Naive thymus-derived CD8-positive, alpha-beta T cell (primary cell): ENCODE measurements around the gene GPX4. TPM values are rescaled to one million over a fixed set of nuclear protein-coding genes. Genes with fewer than 3 reads are reported as not detected.

ENCODE experiments used
- ATAC-seq, 2 donors: fragments of 150-1000 bp; cut with Tn5 transposase in 1 of 2; sonication (Bioruptor Pico), chemical (Tn5 transposase) in 1 of 2; 1 replicate in 1 of 2; 2 replicates in 1 of 2; pipeline ENCODE4 v1.10.0; 2021; ENCODE audit warnings: mild to moderate bottlenecking in 2 of 2, moderate library complexity in 2 of 2
- POLR2A ChIA-PET: fragments of 350-600 bp; sonication (Branson Sonifier 250); formaldehyde crosslinking; loops from one replicate; lab custom pipeline; 2021; ENCODE audit warnings: antibody characterized with exemption; lab: Charles Lee
- DNase-seq, 10 donors: peaks; one replicate each; pipeline versions ENCODE4 v3.0.0 to v3.0.0-alpha.2; 2020 to 2022
- H3K27ac Mint-ChIP-seq, 10 donors: one replicate each; pipeline ENCODE4 v1.8.0; 2020 to 2022; ENCODE audit warnings: mild to moderate bottlenecking in 10 of 10, mixed read lengths in 10 of 10, moderate library complexity in 4 of 10, inconsistent platforms in 1 of 10
- H3K27me3 Mint-ChIP-seq, 5 donors: one replicate each; pipeline ENCODE4 v1.8.0; 2021 to 2022; ENCODE audit warnings: mixed read lengths in 5 of 5
- H3K36me3 Mint-ChIP-seq, 3 donors: one replicate each; pipeline ENCODE4 v1.8.0; 2020 to 2022; ENCODE audit warnings: mixed read lengths in 3 of 3, mild to moderate bottlenecking in 2 of 3, inconsistent platforms in 1 of 3
- H3K4me1 Mint-ChIP-seq, 4 donors: one replicate each; pipeline ENCODE4 v1.8.0; 2021 to 2022; ENCODE audit warnings: mixed read lengths in 4 of 4
- H3K4me3 Mint-ChIP-seq, 10 donors: one replicate each; pipeline ENCODE4 v1.8.0; 2020 to 2022; ENCODE audit warnings: mild to moderate bottlenecking in 10 of 10, mixed read lengths in 10 of 10, moderate library complexity in 6 of 10, inconsistent platforms in 1 of 10
- H3K9me3 Mint-ChIP-seq, 9 donors: one replicate each; pipeline ENCODE4 v1.8.0; 2020 to 2022; ENCODE audit warnings: mixed read lengths in 9 of 9, mild to moderate bottlenecking in 3 of 9, inconsistent platforms in 1 of 9, moderate library complexity in 1 of 9
- polyA plus RNA-seq, 3 donors: library from polyadenylated mRNA; unstranded; fragments of 300-500 nt; fragmentation: Illumina TruSeq; gene quantifications; one replicate each; pipeline ENCODE4 v1.2.3, GENCODE V29; 2021
- total RNA-seq, 8 experiments: library from RNA in 2 of 8; stranded (reverse) in 2 of 8; gene quantifications; one replicate each; pipeline ENCODE4 v1.2.3 and lab custom pipeline; 2021 to 2026

The GPX4 gene
- total and polyA plus RNA-seq, 5 experiments from 2014 or later = 207 to 465 (median 370) TPM

DNA sequence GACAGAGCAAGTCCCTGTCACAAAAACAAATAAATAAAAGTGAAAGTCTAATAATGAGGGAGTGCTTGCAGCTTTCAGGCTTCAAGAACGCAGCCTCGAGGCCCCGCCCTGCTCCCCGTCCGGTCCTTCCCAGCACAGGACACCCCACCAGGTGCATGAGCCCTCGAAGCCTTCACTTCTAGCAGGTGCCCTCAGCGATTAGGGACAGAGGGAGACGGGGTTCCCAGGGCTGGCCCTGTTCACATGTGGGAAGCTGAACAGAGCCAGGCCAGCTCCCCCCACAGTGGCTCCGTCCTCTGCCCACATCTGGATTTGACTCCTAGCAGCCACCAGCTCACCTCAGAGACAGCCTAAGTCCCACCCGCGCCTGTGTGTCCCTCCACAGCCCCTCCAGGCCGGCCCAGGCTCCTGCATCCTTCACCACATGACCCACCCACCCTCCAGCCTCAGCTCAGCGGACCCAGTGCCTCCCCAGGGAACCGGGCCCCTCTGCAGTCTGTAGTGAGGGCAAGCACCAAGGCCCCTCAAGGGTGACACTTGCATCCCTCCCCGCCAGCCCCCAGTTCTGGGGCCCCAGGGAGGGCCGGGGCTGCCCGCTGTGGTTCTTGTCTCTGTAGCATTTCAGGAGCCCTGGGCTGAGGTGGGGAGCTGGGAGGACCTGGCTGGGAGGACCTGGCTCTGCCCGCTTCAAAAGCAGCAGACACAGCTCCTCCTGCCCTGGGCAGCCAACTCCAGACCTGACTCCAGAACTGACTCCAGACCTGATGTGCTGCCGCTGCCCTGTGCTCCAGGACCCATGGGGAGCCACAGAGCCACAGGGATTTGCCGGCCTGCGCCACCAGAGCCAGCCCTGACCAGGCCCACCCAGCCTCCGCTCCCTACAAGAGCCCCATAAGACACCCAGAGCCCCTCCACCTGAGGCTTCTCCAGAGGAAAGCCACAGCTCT lies 27.2 kb downstream of the GPX4 start:
- Mint-ChIP-seq H3K27ac (peak overlapping the region; percentile 80 to 95 (median 92)), H3K36me3 (peaks cover 0 to 9% (median 0%) of the 10 kb centered on the region in 3 donors), H3K4me3 (peak overlapping the region; percentile 75 to 86 (median 83)), H3K4me1 (peaks cover 8 to 47% (median 33%) of the 10 kb centered on the region in 4 donors), H3K9me3 (no peaks in the 10 kb centered on the region), H3K27me3 (no peaks in the 10 kb centered on the region)
- POLR2A ChIA-PET = interaction anchor here (0.5 to 1.9 kb wide), 17 partner anchors 13 to 138 kb away, joined by 3 to 9 read pairs (median 4); partner anchors contain the start of genes ARHGAP45, CIRBP, GPX4 and SBNO2
- no peak for ATAC-seq
- DNase-seq = peak in 3 of 10 donors; percentile 24 to 37 (median 34)

DNA sequence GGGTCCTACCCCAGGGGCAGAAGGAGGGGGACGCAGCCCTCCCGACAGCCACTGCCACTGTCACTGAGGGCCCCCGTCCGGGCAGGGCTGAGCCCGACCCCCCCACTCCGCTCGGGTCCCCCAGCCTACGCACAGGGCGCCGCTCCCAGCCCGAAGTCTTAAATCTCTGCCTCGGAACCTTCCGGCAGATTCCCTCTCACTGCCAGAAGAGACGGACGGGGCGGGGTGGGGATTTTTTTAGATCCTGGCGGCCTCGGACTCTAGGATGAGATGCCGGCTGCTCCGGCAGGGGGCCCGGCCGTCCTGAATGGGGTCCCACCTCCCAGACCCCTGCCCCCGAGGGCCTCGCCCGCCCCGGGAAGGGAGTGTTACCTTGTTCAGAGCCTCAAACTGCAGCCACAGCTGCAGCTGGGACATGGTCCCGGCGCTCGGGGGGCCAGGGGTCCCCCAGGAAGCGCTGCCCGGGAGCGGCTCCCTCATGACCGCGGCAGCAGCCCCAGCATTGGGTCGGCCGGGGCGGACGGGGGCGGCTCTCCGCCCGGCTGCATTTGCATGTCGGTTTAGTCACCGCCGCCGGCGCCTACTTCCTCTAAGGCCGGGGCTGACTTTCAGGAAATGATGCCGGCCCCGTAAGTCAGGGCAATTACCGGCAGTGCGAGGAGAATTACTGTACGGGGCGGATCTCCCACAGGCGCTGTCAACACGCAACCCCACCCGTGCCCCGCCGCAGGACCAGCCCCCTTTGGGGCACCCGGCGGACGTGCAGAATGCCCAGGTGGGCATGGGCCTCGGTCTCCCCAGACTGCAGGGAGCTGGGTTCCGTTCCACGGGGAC lies 28.1 kb downstream of the GPX4 start:
- Mint-ChIP-seq H3K36me3 (peaks cover 0 to 5% (median 0%) of the 10 kb centered on the region in 3 donors), H3K4me1 (peaks cover 13 to 51% (median 39%) of the 10 kb centered on the region in 4 donors), H3K27ac (peak overlapping the region; percentile 80 to 95 (median 92)), H3K9me3 (no peaks in the 10 kb centered on the region), H3K4me3 (peak overlapping the region; percentile 75 to 86 (median 83)), H3K27me3 (no peaks in the 10 kb centered on the region)
- peak; percentile 63 to 91 (median 79) for DNase-seq
- POLR2A ChIA-PET = interaction anchor here (0.6 to 1.9 kb wide), 13 partner anchors 14 to 137 kb away, joined by 3 to 9 read pairs (median 4); partner anchors contain the start of genes ARHGAP45, CIRBP, GPX4 and SBNO2
- peak; percentile 78 to 81 for ATAC-seq

DNA sequence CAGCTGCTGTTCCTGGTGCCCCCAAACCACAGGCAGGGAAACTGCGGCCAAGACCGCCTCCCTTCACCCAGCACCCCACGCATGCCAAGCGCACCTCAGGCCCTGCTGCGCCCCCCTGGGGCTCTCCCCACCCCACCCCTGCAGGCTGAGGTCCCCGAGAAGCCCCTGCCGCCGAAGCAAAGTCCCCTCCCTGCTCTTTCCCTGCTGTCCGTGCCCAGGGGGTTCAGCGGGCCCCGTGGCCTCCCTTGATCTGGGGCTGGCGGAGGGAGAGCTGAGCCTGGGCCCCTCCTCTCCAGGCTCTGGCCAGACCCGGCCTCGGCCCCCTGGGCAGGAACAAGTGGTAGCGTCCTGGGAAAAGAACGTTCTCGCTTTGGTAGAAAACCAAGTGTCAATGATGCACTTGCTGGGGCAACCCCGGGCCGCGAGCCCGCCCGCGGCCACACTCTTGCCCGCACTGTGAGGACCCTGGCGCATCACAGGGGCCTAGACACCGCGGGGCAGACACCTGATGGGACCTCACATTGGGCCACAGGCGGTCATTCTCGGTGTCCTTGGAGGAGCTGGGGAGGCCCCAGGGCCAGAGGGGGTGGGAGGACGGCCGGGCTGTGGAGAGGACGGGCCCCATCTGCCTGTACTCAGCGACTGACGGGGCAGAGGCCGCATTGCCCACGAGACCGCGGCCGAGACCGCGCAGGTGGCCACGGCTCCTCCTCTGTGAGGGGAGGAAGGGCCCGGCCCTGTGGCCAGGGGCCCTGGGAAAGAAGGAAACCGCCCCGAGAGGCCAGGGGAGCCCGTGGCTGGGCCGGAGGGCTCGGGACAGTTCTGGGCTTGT lies 29.0 kb downstream of the GPX4 start:
- peaks cover 11 to 49% (median 39%) of the 10 kb centered on the region in 4 donors for H3K4me1 Mint-ChIP-seq
- H3K4me3 Mint-ChIP-seq = peak overlapping the region; percentile 75 to 86 (median 82)
- POLR2A ChIA-PET = interaction anchor here (0.5 to 1.6 kb wide), 8 partner anchors 20 to 1125 kb away, joined by 3 to 6 read pairs (median 3); partner anchors contain the start of genes CIRBP, GPX4 and SBNO2
- ATAC-seq (peak in 1 of 2 donors; percentile 20), DNase-seq (peak in 4 of 10 donors; percentile 23 to 57 (median 31))
- H3K9me3 Mint-ChIP-seq = no peaks in the 10 kb centered on the region
- peak overlapping the region; percentile 80 to 96 (median 92) for H3K27ac Mint-ChIP-seq
- H3K36me3 Mint-ChIP-seq = peaks cover 0 to 2% (median 0%) of the 10 kb centered on the region in 3 donors
- no peaks in the 10 kb centered on the region for H3K27me3 Mint-ChIP-seq

DNA sequence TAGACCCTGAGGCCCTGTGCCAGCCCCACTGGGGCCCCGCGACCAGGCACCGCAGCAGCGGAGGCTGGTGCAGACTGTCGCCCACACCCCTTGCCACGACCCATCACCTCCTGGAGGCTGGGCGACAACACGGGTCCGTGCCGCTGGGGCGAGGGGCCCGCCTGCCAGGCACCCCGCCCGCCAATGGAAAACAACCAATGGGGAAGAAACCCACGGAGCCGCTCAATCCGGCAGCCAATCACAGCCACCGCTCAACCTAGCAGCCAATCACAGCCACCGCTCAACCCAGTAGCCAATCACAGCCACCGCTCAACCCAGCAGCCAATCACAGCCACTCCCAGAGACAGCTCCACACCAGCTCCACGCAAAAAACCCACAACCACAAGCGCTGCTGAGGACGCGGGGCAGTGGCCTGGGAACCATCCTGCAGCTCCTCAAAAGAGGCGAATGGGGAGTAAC lies 29.7 kb downstream of the GPX4 start:
- Mint-ChIP-seq H3K4me1 (peaks cover 11 to 49% (median 38%) of the 10 kb centered on the region in 4 donors), H3K36me3 (no peaks in the 10 kb centered on the region), H3K27me3 (no peaks in the 10 kb centered on the region), H3K9me3 (no peaks in the 10 kb centered on the region), H3K4me3 (peak overlapping the region; percentile 34 to 81 (median 56)), H3K27ac (peak overlapping the region; percentile 72 to 96 (median 91))
- peak; percentile 36 to 79 (median 71) for DNase-seq
- POLR2A ChIA-PET = interaction anchor here (0.5 to 1.6 kb wide), 6 partner anchors 41 to 1125 kb away, joined by 3 to 6 read pairs (median 3); partner anchors contain the start of genes CIRBP and SBNO2
- peak; percentile 13 to 59 for ATAC-seq

DNA sequence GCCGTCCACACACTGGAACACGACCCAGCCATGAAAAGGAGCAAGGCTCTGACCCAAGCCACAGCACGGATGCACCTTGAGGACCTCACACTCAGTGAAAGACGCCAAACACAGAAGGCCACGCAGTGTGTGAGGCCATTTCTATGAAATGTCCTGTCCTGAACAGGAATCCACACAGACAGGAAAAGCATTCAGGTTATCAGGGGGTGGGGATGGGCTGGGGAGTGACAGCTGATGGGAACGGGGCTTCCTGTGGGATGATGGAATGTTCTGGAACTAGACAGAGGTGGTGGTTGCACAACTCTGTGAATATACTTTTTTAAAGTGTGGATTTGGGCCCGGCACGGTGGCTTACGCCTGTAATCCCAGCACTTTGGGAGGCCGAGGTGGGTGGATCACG lies 30.6 kb downstream of the GPX4 start:
- Mint-ChIP-seq H3K36me3 (peaks cover 0 to 2% (median 0%) of the 10 kb centered on the region in 3 donors), H3K27ac (peak overlapping the region in 8 of 10 donors; percentile 35 to 96 (median 79)), H3K27me3 (no peaks in the 10 kb centered on the region), H3K9me3 (no peaks in the 10 kb centered on the region), H3K4me1 (peaks cover 11 to 45% (median 37%) of the 10 kb centered on the region in 4 donors), H3K4me3 (no peak overlapping the region)
- ATAC-seq = no peak
- no peak for DNase-seq
- POLR2A ChIA-PET = interaction anchor here (0.8 to 1.6 kb wide), 4 partner anchors 40 to 135 kb away, joined by 3 to 6 read pairs (median 4); partner anchors contain the start of genes CIRBP and SBNO2

DNA sequence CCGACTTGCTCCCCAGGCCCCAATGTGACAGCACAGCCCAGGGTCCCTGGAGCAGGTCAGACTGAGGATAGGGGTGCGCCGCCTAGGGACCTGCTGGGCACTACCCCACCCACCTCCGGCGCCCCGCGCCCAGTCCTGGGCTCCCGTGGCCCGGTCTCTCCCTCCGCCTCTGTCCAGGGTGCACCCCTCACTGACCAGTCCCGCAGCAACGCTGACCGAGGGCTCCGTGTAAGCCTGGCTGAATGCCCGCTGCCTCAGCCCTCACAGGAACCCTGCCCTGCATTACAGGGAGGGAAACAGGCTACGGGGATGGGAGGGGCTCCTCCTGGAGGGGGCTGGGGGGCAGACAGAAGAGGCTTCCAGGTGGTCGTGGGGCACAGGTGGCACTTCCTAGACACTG lies 31.7 kb downstream of the GPX4 start:
- POLR2A ChIA-PET = interaction anchor here (0.6 kb wide), 1 partner anchor 10 kb away, joined by 3 read pairs; no protein-coding TSS in a partner anchor
- peaks cover 11 to 37% (median 32%) of the 10 kb centered on the region in 4 donors for H3K4me1 Mint-ChIP-seq
- peak overlapping the region in 1 of 10 donors; percentile 30 for H3K4me3 Mint-ChIP-seq
- H3K27ac Mint-ChIP-seq = peak overlapping the region in 9 of 10 donors; percentile 53 to 85 (median 72)
- ATAC-seq (no peak), DNase-seq (no peak)
- peaks cover 0 to 5% (median 4%) of the 10 kb centered on the region in 3 donors for H3K36me3 Mint-ChIP-seq
- H3K27me3 Mint-ChIP-seq = no peaks in the 10 kb centered on the region
- no peaks in the 10 kb centered on the region for H3K9me3 Mint-ChIP-seq

DNA sequence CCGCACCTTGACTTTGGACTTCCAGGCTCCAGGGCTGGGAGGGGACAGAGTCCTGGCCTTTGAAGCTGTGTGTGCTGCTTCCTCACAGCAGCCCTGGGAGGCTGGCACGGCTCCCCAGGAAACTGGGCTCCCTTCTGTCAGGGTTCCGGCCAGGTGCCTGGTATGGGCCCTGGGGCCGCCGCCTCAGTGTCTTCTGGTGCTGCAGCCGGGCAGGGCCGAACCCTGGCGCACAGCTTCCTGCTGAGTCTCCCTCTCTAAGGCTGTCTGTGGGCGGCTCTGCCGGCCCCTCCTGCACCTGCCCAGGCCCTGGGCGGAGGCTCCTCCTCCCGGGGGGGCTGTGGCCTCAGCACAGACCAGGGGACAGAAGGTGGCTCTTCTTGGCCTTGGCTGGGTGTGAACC lies 32.4 kb downstream of the GPX4 start:
- POLR2A ChIA-PET = interaction anchor here (0.7 kb wide), 1 partner anchor 58 kb away, joined by 3 read pairs; no protein-coding TSS in a partner anchor
- Mint-ChIP-seq H3K27ac (peak overlapping the region in 2 of 10 donors; percentile 75 to 81), H3K27me3 (no peaks in the 10 kb centered on the region), H3K36me3 (peaks cover 0 to 5% (median 4%) of the 10 kb centered on the region in 3 donors), H3K4me1 (peaks cover 11 to 31% (median 25%) of the 10 kb centered on the region in 4 donors), H3K9me3 (no peaks in the 10 kb centered on the region), H3K4me3 (peak overlapping the region in 1 of 10 donors; percentile 25)
- ATAC-seq = no peak
- DNase-seq = no peak

DNA sequence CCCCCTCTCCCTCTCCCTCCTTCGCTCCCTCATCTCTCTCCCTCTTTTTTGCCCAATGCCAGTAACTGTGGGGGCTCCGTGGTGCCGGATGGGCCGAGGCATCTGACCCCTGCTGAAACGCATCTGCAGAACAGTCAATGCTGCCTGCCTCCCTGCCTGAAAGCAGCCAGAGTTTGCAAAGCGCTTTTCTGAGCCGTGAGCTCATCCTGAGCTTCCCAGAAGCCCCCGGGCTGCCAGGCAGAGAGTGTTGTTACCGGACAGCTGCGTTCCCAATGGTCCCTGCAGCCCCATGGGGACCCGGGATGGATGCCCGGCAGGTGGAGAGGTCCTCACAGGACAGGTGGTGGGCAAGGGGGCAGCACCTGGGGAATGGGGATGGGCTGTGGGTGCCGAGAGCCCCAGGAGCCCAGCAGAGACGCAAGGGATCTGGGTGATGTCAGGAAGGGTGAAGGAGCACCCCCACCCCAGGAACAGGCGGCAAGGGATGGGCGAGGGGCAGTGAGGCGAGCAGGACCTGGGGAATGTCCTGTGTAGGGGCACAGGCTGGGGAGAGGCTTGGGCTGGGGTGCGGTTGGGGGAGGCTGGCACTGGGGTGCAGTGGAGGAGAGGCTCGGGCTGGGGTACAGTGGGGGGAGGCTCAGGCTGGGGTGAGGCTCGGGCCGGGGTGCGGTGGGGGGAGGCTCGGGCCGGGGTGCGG lies 33.0 kb downstream of the GPX4 start:
- POLR2A ChIA-PET = interaction anchor here (0.7 kb wide), 1 partner anchor 58 kb away, joined by 3 read pairs; no protein-coding TSS in a partner anchor
- Mint-ChIP-seq H3K9me3 (peaks cover 0 to 3% (median 0%) of the 10 kb centered on the region in 9 donors), H3K4me3 (peak overlapping the region in 4 of 10 donors; percentile 14 to 55 (median 38)), H3K4me1 (peaks cover 8 to 31% (median 25%) of the 10 kb centered on the region in 4 donors), H3K27ac (peak overlapping the region in 6 of 10 donors; percentile 72 to 88 (median 80)), H3K27me3 (no peaks in the 10 kb centered on the region), H3K36me3 (peaks cover 0 to 5% (median 4%) of the 10 kb centered on the region in 3 donors)
- DNase-seq = no peak
- no peak for ATAC-seq

DNA sequence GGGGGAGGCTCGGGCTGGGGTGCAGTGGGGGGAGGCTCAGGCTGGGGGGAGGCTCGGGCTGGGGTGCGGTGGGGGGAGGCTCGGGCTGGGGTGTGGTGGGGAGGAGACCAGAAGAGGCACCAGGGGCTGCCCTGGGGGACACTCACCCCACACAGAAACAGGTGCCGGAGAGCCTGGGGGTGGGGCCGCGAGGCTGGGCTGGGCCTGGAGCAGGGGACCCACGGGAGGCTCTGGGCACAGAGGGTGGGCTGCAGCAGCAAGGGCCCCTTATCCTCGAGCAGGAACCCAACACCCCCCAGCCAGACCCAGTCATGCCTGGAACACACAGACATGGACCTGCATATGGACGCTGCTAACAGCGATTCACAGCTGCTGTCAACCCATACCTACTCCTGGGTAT lies 34.3 kb downstream of the GPX4 start:
- ATAC-seq (no peak), DNase-seq (no peak)
- H3K9me3 Mint-ChIP-seq = peaks cover 0 to 10% (median 0%) of the 10 kb centered on the region in 9 donors
- H3K27me3 Mint-ChIP-seq = no peaks in the 10 kb centered on the region
- no peak overlapping the region for H3K4me3 Mint-ChIP-seq
- H3K36me3 Mint-ChIP-seq = peaks cover 0 to 14% (median 9%) of the 10 kb centered on the region in 3 donors
- peaks cover 12 to 28% (median 26%) of the 10 kb centered on the region in 4 donors for H3K4me1 Mint-ChIP-seq
- POLR2A ChIA-PET = no interaction called here
- peak overlapping the region in 2 of 10 donors; percentile 29 to 32 for H3K27ac Mint-ChIP-seq

DNA sequence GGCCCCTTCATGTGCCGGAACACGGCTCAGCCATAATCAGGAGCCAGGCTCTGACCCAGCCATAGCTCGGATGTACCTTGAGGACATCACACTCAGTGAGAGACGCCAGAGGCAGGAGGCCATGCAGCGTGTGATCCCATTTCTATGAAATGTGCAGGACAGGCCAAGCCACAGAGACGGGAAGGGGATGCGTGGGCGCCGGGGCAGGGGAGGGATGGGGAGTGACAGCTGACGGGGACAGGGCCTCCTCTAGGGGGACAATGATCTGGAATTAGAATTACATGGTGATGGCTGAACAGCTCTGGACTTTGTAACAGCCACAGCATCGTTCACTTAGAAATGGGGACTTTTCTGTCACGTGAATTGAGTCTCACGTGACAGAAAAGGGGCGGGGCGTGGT lies 35.3 kb downstream of the GPX4 start:
- no peaks in the 10 kb centered on the region for H3K27me3 Mint-ChIP-seq

More for the DNA sequence above, 35.3 kb downstream of the GPX4 start:
- DNase-seq (no peak), ATAC-seq (no peak)
- no peak overlapping the region for H3K4me3 Mint-ChIP-seq
- POLR2A ChIA-PET = no interaction called here
- peaks cover 0 to 10% (median 0%) of the 10 kb centered on the region in 9 donors for H3K9me3 Mint-ChIP-seq
- H3K36me3 Mint-ChIP-seq = peaks cover 0 to 17% (median 14%) of the 10 kb centered on the region in 3 donors
- H3K4me1 Mint-ChIP-seq = peaks cover 12 to 21% (median 18%) of the 10 kb centered on the region in 4 donors
- peak overlapping the region in 2 of 10 donors; percentile 50 to 72 for H3K27ac Mint-ChIP-seq
